Prostate gland (tissue), 2 donors: Measurements from ENCODE around the gene CCDC88B. TPM values are rescaled to one million over a fixed set of nuclear protein-coding genes. Genes with fewer than 3 reads are reported as not detected.

Source experiments
- DNase-seq: peaks from one replicate; pipeline ENCODE4 v3.0.0-alpha.2; 2019; ENCODE audit warnings: low spot score
- H3K27ac ChIP-seq, 2 donors: fragments of 200-600 bp; sonication (generic); 2 replicates each; pipeline ENCODE4 v1.5.1; 2017 to 2019
- H3K27me3 ChIP-seq: fragments of 200-600 bp; sonication (generic); replicated peaks from 2 replicates; pipeline ENCODE4 v1.5.1; 2019; ENCODE audit not compliant: insufficient read depth
- H3K36me3 ChIP-seq, 2 donors: fragments of 200-600 bp; sonication (generic); 1 replicate in 1 of 2; 2 replicates in 1 of 2; pipeline versions ENCODE4 v1.5.1 to v1.8.1; 2017 to 2019
- H3K4me1 ChIP-seq: fragments of 200-600 bp; sonication (generic); replicated peaks from 2 replicates; pipeline ENCODE4 v1.5.1; 2019
- H3K4me3 ChIP-seq, 2 donors: fragments of 200-600 bp; sonication (generic); 2 replicates each; pipeline ENCODE4 v1.5.1; 2017 to 2019
- H3K9me3 ChIP-seq: fragments of 200-600 bp; sonication (generic); 2 replicates; pipeline ENCODE4 v1.5.1; 2017
- POLR2A ChIP-seq: fragments of 450-650 bp; IDR thresholded peaks from one replicate; pipeline ENCODE4 v1.6.1; 2016; ENCODE audit warnings: antibody characterized with exemption, mild to moderate bottlenecking
- POLR2AphosphoS5 ChIP-seq: sonication (generic); formaldehyde crosslinking; IDR thresholded peaks from one replicate; pipeline ENCODE4 v1.6.1; 2017; ENCODE audit warnings: antibody characterized with exemption
- WGBS: methylation state at CpG from one replicate; pipeline ENCODE4 v1.1.5; 2018; 5-methylcytosine and 5-hydroxymethylcytosine counted together
- intact Hi-C: fragments of 100-400 bp; cut with DNase I; formaldehyde crosslinking; loops from one replicate; pipeline ENCODE4 v1.14.2; 2022
- total RNA-seq, 2 donors: library from RNA; depleted of rRNA; stranded (reverse); fragments of >200 nt; gene quantifications; one replicate each; pipeline ENCODE4 v1.1.0, GENCODE V29; 2016
- TF ChIP-seq, protein P1 (sequence below), 4 experiments: fragments of 200-600 bp in 2 of 4; fragments of 450-650 bp in 2 of 4; sonication (generic) in 2 of 4; IDR thresholded peaks; 1 replicate in 3 of 4; 2 replicates in 1 of 4; pipeline ENCODE4 v1.5.1; 2016 to 2019; ENCODE audit warnings: antibody characterized with exemption in 4 of 4, mild to moderate bottlenecking in 2 of 4, moderate library complexity in 2 of 4

The CCDC88B gene
- total RNA-seq, 2 donors from 2014 or later: 3.0 to 10.0 TPM

DNA sequence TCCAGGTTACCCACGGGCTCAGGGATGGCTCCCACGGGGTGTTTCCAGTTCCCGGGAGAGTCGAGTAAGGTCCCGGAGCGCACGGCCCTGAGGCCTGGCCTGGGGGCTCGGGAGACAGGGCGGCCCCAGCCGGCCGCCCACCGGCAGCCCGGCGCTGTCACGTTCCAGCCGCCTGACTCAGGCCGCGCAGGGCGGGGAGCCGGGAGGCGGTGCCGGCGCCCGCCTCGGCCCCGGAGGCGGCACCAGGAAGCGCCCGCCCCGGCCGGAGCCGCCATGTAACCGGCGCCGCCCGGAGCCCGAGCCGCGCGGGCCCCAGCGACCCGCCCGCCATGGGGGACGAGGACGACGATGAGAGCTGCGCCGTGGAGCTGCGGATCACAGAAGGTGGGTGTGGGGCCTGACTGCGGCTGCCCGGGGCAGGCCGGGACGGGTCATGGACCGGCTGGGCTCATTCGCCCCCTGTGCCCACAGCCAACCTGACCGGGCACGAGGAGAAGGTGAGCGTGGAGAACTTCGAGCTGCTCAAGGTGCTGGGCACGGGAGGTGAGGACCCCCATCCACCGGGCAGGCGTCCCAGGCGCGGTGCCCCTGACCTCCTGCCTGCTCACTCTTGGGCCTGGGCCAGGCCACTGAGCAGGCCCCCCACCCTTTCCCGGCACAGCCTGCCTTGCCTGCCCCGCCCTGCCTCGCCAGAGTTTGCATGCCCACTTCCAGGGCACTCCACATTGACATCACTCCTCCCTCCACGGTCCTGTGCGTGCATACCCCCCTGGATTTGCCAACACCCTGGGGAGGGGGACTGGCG is 19.1 kb downstream of the CCDC88B start, which contains the start of gene RPS6KA4:
Gene RPS6KA4, plus strand, starts transcription at position 256 of the 805 bp plus-strand sequence. Its CDS starts 74 bp downstream, at position 330.
- TF ChIP-seq POLR2A (peak; percentile 43), POLR2AphosphoS5 (no peak)
- TF ChIP-seq, protein P1, sequence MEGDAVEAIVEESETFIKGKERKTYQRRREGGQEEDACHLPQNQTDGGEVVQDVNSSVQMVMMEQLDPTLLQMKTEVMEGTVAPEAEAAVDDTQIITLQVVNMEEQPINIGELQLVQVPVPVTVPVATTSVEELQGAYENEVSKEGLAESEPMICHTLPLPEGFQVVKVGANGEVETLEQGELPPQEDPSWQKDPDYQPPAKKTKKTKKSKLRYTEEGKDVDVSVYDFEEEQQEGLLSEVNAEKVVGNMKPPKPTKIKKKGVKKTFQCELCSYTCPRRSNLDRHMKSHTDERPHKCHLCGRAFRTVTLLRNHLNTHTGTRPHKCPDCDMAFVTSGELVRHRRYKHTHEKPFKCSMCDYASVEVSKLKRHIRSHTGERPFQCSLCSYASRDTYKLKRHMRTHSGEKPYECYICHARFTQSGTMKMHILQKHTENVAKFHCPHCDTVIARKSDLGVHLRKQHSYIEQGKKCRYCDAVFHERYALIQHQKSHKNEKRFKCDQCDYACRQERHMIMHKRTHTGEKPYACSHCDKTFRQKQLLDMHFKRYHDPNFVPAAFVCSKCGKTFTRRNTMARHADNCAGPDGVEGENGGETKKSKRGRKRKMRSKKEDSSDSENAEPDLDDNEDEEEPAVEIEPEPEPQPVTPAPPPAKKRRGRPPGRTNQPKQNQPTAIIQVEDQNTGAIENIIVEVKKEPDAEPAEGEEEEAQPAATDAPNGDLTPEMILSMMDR (IDR thresholded peaks at IDR 0.05): peak in 1 of 4 experiments; percentile 23
- H3K36me3 ChIP-seq: no peaks in the 10 kb centered on the region
- peak within 1 kb of the TSS; percentile 60 to 75 for H3K4me3 ChIP-seq
- intact Hi-C loops: no loop called here
- peak; percentile 56 for DNase-seq
- no peaks in the 10 kb centered on the region for H3K9me3 ChIP-seq
- under 1% methylated on average over 35 of the region's 70 CpGs for WGBS
- H3K27me3 ChIP-seq: no peaks in the 10 kb centered on the region
- peak within 1 kb of the TSS; percentile 78 to 81 for H3K27ac ChIP-seq
- H3K4me1 ChIP-seq: peaks cover 6% of the 10 kb centered on the region

DNA sequence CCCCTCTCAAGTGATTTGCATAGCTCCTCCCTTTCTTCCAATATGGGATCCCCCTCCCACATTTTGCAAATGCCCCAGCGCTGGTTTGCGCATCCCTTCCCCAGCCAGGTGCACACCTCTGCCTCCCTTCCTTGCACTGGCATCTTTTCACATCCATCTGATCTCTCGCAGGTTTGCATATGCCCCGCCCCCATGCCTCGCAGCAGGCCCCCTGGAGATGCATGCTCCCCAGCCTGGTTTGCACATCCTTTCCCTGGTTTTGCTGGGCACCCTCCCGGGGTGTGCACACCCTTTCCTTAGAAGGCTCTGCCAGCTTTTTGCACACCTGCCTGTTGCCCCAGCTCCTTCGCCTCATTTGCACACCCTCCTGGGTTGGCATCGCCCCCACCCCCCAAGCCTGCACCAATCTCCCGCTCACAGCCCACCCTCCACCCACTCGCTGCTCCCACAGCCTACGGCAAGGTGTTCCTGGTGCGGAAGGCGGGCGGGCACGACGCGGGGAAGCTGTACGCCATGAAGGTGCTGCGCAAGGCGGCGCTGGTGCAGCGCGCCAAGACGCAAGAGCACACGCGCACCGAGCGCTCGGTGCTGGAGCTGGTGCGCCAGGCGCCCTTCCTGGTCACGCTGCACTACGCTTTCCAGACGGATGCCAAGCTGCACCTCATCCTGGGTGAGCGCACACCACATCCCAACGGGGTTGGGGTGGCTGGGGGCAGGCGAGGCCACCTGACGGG is 19.9 kb downstream of the CCDC88B start:
- Histone ChIP-seq H3K9me3 (no peaks in the 10 kb centered on the region), H3K27me3 (no peaks in the 10 kb centered on the region), H3K4me1 (peaks cover 6% of the 10 kb centered on the region), H3K27ac (peak overlapping the region; percentile 78 to 81), H3K36me3 (no peaks in the 10 kb centered on the region), H3K4me3 (peak overlapping the region; percentile 60 to 75)
- TF ChIP-seq POLR2A: no peak
- TF ChIP-seq, protein P1 (IDR thresholded peaks at IDR 0.05): peak in 2 of 4 experiments; percentile 40 to 54
- TF ChIP-seq POLR2AphosphoS5: no peak
- intact Hi-C loops: no loop called here
- no peak for DNase-seq
- WGBS: 35% methylated on average over 38 of the region's 38 CpGs

DNA sequence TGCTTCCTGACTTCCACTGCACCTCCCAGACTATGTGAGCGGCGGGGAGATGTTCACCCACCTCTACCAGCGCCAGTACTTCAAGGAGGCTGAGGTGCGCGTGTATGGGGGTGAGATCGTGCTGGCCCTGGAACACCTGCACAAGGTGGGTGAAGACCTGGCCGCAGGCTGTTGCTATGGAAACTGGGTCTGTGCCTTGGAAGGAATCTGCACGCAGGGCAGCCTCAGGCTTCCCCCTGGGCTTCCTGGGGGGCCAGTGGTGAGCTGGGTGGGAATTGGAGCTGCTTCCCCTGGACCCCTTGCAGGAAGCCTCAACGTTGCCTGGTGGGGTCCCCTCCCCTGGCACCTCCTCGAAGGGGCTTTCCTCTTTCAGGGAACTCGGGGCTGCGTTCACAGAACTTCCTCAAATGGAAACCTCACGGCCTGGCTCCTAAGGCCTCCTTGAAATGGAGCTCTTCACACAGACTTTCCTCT is 20.5 kb downstream of the CCDC88B start:
- TF ChIP-seq POLR2AphosphoS5 (no peak), POLR2A (no peak)
- TF ChIP-seq, protein P1 (IDR thresholded peaks at IDR 0.05): no peak
- Histone ChIP-seq H3K27ac (no peak overlapping the region), H3K36me3 (no peaks in the 10 kb centered on the region), H3K9me3 (no peaks in the 10 kb centered on the region), H3K27me3 (no peaks in the 10 kb centered on the region), H3K4me1 (peaks cover 6% of the 10 kb centered on the region), H3K4me3 (peak overlapping the region in 1 of 2 donors; percentile 75)
- intact Hi-C loops: no loop called here
- whole genome bisulfite sequencing: 73% methylated on average over 13 of the region's 13 CpGs
- no peak for DNase-seq

DNA sequence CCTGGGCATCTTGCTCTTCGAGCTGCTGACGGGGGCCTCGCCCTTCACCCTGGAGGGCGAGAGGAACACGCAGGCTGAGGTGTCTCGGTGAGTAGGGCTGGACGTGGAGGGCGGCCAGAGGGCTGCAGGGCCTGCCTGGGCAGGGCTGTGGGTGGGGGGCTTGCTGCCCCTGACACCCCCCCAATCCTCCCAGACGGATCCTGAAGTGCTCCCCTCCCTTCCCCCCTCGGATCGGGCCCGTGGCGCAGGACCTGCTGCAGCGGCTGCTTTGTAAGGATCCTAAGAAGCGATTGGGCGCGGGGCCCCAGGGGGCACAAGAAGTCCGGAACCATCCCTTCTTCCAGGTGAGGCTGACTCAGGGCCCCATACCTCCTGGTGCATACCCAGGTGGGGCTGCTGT is 21.7 kb downstream of the CCDC88B start:
- no peaks in the 10 kb centered on the region for H3K36me3 ChIP-seq

More for the DNA sequence above, 21.7 kb downstream of the CCDC88B start:
- no peaks in the 10 kb centered on the region for H3K9me3 ChIP-seq
- DNase-seq: no peak
- peaks cover 6% of the 10 kb centered on the region for H3K4me1 ChIP-seq
- H3K27ac ChIP-seq: no peak overlapping the region
- 92% methylated on average over 18 of the region's 18 CpGs for WGBS
- H3K4me3 ChIP-seq: no peak overlapping the region
- intact Hi-C loops: no loop called here
- H3K27me3 ChIP-seq: no peaks in the 10 kb centered on the region
- TF ChIP-seq POLR2A (no peak), POLR2AphosphoS5 (no peak)
- TF ChIP-seq, protein P1 (IDR thresholded peaks at IDR 0.05): no peak
